ENCODE data around the gene NEO1. TPM values are rescaled to one million over a fixed set of nuclear protein-coding genes. Genes with fewer than 3 reads are reported as not detected.

The NEO1 gene
- polyA plus RNA-seq, 2 of the 4 experiments (the other 2 are of a cell fraction) = 29.1 to 30.3 TPM

- TF ChIP-seq HES2 (IDR thresholded peaks at IDR 0.05) (no peak), ZFP36 (IDR thresholded peaks at IDR 0.05; ENCODE audit: borderline replicate concordance, partially characterized antibody) (no peak), ZSCAN20 (CRISPR knock-in tag; IDR thresholded peaks at IDR 0.05) (no peak), NPAS2 (CRISPR knock-in tag; IDR thresholded peaks at IDR 0.05; ENCODE audit: borderline replicate concordance) (no peak), ZNF302 (CRISPR knock-in tag; IDR thresholded peaks at IDR 0.05) (no peak), NFE2L2 (conservative IDR thresholded peaks at IDR 0.05; ENCODE audit: low read length) (no peak), HOXB5 (CRISPR knock-in tag; IDR thresholded peaks at IDR 0.05) (no peak), TFCP2L1 (CRISPR knock-in tag; IDR thresholded peaks at IDR 0.05) (no peak), KDM5A (IDR thresholded peaks at IDR 0.05) (no peak), CHD2 (IDR thresholded peaks at IDR 0.05; ENCODE audit: low read length, partially characterized antibody) (no peak), MAX (IDR thresholded peaks at IDR 0.05) (no peak), RCOR1 (IDR thresholded peaks at IDR 0.05; ENCODE audit: low read depth, low read length) (no peak)
- TF ChIP-seq, protein P1, sequence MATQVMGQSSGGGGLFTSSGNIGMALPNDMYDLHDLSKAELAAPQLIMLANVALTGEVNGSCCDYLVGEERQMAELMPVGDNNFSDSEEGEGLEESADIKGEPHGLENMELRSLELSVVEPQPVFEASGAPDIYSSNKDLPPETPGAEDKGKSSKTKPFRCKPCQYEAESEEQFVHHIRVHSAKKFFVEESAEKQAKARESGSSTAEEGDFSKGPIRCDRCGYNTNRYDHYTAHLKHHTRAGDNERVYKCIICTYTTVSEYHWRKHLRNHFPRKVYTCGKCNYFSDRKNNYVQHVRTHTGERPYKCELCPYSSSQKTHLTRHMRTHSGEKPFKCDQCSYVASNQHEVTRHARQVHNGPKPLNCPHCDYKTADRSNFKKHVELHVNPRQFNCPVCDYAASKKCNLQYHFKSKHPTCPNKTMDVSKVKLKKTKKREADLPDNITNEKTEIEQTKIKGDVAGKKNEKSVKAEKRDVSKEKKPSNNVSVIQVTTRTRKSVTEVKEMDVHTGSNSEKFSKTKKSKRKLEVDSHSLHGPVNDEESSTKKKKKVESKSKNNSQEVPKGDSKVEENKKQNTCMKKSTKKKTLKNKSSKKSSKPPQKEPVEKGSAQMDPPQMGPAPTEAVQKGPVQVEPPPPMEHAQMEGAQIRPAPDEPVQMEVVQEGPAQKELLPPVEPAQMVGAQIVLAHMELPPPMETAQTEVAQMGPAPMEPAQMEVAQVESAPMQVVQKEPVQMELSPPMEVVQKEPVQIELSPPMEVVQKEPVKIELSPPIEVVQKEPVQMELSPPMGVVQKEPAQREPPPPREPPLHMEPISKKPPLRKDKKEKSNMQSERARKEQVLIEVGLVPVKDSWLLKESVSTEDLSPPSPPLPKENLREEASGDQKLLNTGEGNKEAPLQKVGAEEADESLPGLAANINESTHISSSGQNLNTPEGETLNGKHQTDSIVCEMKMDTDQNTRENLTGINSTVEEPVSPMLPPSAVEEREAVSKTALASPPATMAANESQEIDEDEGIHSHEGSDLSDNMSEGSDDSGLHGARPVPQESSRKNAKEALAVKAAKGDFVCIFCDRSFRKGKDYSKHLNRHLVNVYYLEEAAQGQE (IDR thresholded peaks at IDR 0.05) = no peak
- TF ChIP-seq, protein P2, sequence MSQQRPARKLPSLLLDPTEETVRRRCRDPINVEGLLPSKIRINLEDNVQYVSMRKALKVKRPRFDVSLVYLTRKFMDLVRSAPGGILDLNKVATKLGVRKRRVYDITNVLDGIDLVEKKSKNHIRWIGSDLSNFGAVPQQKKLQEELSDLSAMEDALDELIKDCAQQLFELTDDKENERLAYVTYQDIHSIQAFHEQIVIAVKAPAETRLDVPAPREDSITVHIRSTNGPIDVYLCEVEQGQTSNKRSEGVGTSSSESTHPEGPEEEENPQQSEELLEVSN (IDR thresholded peaks at IDR 0.05; ENCODE audit: borderline replicate concordance, low read depth) = no peak
- TF ChIP-seq, protein P3, sequence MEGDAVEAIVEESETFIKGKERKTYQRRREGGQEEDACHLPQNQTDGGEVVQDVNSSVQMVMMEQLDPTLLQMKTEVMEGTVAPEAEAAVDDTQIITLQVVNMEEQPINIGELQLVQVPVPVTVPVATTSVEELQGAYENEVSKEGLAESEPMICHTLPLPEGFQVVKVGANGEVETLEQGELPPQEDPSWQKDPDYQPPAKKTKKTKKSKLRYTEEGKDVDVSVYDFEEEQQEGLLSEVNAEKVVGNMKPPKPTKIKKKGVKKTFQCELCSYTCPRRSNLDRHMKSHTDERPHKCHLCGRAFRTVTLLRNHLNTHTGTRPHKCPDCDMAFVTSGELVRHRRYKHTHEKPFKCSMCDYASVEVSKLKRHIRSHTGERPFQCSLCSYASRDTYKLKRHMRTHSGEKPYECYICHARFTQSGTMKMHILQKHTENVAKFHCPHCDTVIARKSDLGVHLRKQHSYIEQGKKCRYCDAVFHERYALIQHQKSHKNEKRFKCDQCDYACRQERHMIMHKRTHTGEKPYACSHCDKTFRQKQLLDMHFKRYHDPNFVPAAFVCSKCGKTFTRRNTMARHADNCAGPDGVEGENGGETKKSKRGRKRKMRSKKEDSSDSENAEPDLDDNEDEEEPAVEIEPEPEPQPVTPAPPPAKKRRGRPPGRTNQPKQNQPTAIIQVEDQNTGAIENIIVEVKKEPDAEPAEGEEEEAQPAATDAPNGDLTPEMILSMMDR (IDR thresholded peaks at IDR 0.05) = no peak
- no peak overlapping the region for H3K27ac ChIP-seq
- FAIRE-seq (no peak), DNase-seq (ENCODE audit: low read depth in 1 of 2, low spot score in 1 of 2) (no peak), ATAC-seq (no peak)
- no peak overlapping the region for H3K4me3 ChIP-seq
- no peaks in the 10 kb centered on the region for H3K4me1 ChIP-seq
- no peak overlapping the region for H3K4me2 ChIP-seq
- CTCF ChIA-PET = no interaction called here
- POLR2A ChIA-PET = no interaction called here
- WGBS (ENCODE audit: missing lambda C conversion rate) = 79% methylated on average over 2 of the region's 2 CpGs
- no peaks in the 10 kb centered on the region for H3K9me3 ChIP-seq
These were observed 143.8 kb downstream of the NEO1 start for GRCh38 chr15:73196113-73196512.

DNA sequence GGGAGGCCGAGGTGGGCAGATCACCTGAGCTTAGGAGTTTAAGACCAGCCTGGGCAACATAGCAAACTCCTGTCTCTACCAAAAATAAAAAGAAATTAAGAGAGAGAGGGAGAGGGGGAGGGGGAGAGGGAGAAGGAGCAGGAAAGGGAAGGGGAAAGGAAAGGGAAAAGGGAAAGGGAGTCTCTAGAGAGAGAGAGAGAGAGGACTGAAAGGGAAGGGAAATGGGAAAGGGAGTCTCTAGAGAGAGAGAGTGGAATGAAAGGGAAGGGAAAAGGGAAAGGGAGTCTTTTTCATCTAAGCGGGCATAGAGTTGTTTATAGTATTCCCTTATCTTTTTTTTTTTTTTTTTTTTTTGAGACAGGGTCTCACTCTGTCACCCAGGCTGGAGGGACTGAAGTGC lies 148.1 kb downstream of the NEO1 start:
- Histone ChIP-seq H3K9me3 (no peaks in the 10 kb centered on the region; the same call in 2 of the 3 replicates), H3K4me2 (no peak overlapping the region), H3K4me3 (no peak overlapping the region), H3K4me1 (no peaks in the 10 kb centered on the region), H3K27ac (no peak overlapping the region)
- 86% methylated on average over 2 of the region's 2 CpGs for whole genome bisulfite sequencing (ENCODE audit: missing lambda C conversion rate)
- ChIA-PET POLR2A (no interaction called here), CTCF (no interaction called here)
- no peak for TF ChIP-seq JUNB (IDR thresholded peaks at IDR 0.05)
- TF ChIP-seq TFCP2L1 (CRISPR knock-in tag; IDR thresholded peaks at IDR 0.05) = no peak
- DNase-seq (ENCODE audit: low read depth in 1 of 2, low spot score in 1 of 2) (no peak), ATAC-seq (no peak), FAIRE-seq (no peak)

DNA sequence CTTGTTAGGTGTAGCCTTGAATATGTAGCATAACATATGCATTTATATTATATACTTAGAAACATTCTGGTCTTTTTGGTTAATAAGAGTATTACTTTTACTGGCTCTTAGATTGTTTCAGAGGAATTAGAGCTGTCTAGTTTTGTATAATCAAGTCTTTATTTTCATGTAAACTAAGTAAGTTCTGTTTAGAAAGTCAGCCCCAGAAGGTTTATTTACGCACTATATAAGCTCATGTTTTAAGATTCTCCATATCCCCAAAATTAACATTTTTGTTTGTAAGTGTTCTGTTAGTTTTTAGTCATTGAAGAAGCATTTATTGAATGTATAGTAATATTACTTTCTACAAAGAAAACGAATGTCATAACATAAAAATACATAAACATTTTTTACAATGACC lies 158.4 kb downstream of the NEO1 start:
- H3K27ac ChIP-seq = no peak overlapping the region
- H3K9me3 ChIP-seq = no peaks in the 10 kb centered on the region
- FAIRE-seq = no peak
- no peak overlapping the region for H3K4me3 ChIP-seq
- TF ChIP-seq HDAC2 (IDR thresholded peaks at IDR 0.05) (no peak), BHLHE40 (IDR thresholded peaks at IDR 0.05; ENCODE audit: low read depth, low read length) (no peak), EHF (CRISPR knock-in tag; IDR thresholded peaks at IDR 0.05) (no peak), RAD21 (conservative IDR thresholded peaks at IDR 0.05 in 1 of 2, IDR thresholded peaks at IDR 0.05 in 1 of 2) (no peak), RARB (CRISPR knock-in tag; IDR thresholded peaks at IDR 0.05) (no peak), CHD4 (IDR thresholded peaks at IDR 0.05; ENCODE audit: borderline replicate concordance) (no peak), FOXS1 (CRISPR knock-in tag; IDR thresholded peaks at IDR 0.05) (no peak), TFCP2L1 (CRISPR knock-in tag; IDR thresholded peaks at IDR 0.05) (no peak), NR3C1 (IDR thresholded peaks at IDR 0.05) (no peak), NFE2L2 (conservative IDR thresholded peaks at IDR 0.05; ENCODE audit: low read length) (no peak)
- TF ChIP-seq, protein P4, sequence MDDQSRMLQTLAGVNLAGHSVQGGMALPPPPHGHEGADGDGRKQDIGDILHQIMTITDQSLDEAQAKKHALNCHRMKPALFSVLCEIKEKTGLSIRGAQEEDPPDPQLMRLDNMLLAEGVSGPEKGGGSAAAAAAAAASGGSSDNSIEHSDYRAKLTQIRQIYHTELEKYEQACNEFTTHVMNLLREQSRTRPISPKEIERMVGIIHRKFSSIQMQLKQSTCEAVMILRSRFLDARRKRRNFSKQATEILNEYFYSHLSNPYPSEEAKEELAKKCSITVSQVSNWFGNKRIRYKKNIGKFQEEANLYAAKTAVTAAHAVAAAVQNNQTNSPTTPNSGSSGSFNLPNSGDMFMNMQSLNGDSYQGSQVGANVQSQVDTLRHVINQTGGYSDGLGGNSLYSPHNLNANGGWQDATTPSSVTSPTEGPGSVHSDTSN (IDR thresholded peaks at IDR 0.05) = no peak
- H3K4me2 ChIP-seq = no peak overlapping the region
- CTCF ChIA-PET = interaction anchor here (0.9 to 1.1 kb wide), 3 partner anchors 13 to 156 kb away, joined by 3 read pairs; no protein-coding TSS in a partner anchor
- H3K4me1 ChIP-seq = no peaks in the 10 kb centered on the region
- WGBS (ENCODE audit: missing lambda C conversion rate) = 79% methylated on average over 2 of the region's 2 CpGs
- no peak for ATAC-seq
- no peak for DNase-seq (ENCODE audit: low read depth in 1 of 2, low spot score in 1 of 2)
- POLR2A ChIA-PET = no interaction called here
